ENCODE data around the gene VAV2.

VAV2 gene

GRCh38 chr9:133734590-133735414 lies 257.3 kb downstream of the VAV2 start:
- no peak for DNase-seq

GRCh38 chr9:133733796-133734533 lies 258.2 kb downstream of the VAV2 start:
- no peak for DNase-seq

GRCh38 chr9:133733421-133733795 lies 258.7 kb downstream of the VAV2 start:
- no peak for DNase-seq

GRCh38 chr9:133732639-133733408 lies 259.3 kb downstream of the VAV2 start:
- no peak for DNase-seq

GRCh38 chr9:133731876-133732638 lies 260.1 kb downstream of the VAV2 start:
- no peak for DNase-seq

GRCh38 chr9:133730994-133731715 lies 261.0 kb downstream of the VAV2 start:
- no peak for DNase-seq

GRCh38 chr9:133729617-133730281 lies 262.4 kb downstream of the VAV2 start:
- DNase-seq = no peak

- DNase-seq = no peak
Observed at GRCh38 chr9:133728856-133729616, 263.1 kb downstream of the VAV2 start.

GRCh38 chr9:133727876-133728441 lies 264.2 kb downstream of the VAV2 start:
- no peak for DNase-seq

- no peak for DNase-seq
Observed at GRCh38 chr9:133727277-133727875, 264.7 kb downstream of the VAV2 start.

- DNase-seq = peak; percentile 65
Observed at GRCh38 chr9:133726401-133727276, 265.5 kb downstream of the VAV2 start.

GRCh38 chr9:133725886-133726285 lies 266.2 kb downstream of the VAV2 start:
- DNase-seq = no peak

GRCh38 chr9:133718563-133719315 lies 273.4 kb downstream of the VAV2 start:
- DNase-seq = no peak

GRCh38 chr9:133717113-133718031 lies 274.8 kb downstream of the VAV2 start:
- DNase-seq = no peak

- DNase-seq = no peak
Observed at GRCh38 chr9:133716564-133717112, 275.5 kb downstream of the VAV2 start.

- DNase-seq = peak; percentile 30
Observed at GRCh38 chr9:133715866-133716563, 276.1 kb downstream of the VAV2 start.
